C4-2B (cell line): ENCODE data around the gene GPR37L1.

Experiments used
- ZFX ChIP-seq: fragments of 450-650 bp; IDR thresholded peaks from 2 replicates; pipeline ENCODE4 v1.6.1; 2017
- TF ChIP-seq, protein P1 (sequence below): fragments of 450-650 bp; conservative IDR thresholded peaks from 2 replicates; pipeline ENCODE4 v1.5.1; 2017; ENCODE audit warnings: mild to moderate bottlenecking

DNA sequence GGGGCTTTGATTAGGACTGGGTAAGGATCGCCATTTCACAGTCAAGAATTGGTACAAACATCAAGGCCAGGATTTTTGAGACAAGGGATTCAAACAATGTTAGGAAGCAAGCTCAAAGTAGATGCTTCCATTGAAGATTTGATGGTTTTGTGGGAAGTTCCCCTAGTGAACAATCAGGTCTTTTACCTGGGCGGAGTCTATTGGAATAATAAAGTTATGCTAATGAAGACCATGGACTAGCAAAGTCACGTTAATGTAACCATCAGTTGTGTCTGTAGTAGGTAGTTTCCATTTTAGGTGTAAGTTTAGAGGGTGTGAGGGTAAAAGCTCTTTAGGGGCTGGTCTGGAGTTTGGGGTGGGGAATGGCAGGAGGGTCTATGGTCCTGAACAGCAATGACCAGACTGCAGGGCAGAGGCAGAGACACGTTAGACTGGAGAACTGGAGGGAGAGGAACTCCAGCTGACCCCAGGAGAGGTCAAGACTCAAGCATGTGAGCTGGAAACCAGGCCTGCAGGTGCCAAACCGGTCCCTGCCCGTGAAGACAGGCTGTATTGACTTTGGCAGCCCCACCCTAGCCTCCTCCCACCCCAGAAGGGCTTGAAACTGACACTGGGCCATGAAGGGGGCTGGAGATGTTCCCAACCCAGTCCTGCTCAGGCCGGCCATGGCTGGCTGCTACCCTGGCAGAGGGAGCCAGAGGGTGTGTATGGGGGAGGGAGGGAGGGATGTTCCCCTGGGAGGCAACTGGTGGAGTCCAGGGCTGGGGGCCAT, 36.0 kb upstream of the GPR37L1 start:
- TF ChIP-seq, protein P1, sequence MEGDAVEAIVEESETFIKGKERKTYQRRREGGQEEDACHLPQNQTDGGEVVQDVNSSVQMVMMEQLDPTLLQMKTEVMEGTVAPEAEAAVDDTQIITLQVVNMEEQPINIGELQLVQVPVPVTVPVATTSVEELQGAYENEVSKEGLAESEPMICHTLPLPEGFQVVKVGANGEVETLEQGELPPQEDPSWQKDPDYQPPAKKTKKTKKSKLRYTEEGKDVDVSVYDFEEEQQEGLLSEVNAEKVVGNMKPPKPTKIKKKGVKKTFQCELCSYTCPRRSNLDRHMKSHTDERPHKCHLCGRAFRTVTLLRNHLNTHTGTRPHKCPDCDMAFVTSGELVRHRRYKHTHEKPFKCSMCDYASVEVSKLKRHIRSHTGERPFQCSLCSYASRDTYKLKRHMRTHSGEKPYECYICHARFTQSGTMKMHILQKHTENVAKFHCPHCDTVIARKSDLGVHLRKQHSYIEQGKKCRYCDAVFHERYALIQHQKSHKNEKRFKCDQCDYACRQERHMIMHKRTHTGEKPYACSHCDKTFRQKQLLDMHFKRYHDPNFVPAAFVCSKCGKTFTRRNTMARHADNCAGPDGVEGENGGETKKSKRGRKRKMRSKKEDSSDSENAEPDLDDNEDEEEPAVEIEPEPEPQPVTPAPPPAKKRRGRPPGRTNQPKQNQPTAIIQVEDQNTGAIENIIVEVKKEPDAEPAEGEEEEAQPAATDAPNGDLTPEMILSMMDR = no peak
- no peak for TF ChIP-seq ZFX
